HG03565 (cell line): ENCODE data around the gene ARHGAP28.
"Not testable (repeated sequence)": the region's sequence is repeated elsewhere in the genome, so short reads cannot be mapped to it uniquely, and the experiment has no call there.

Source experiments
- ATAC-seq: cut with Tn5 transposase; IDR thresholded peaks from one replicate; pipeline ENCODE4 v1.9.1; 2021; ENCODE audit warnings: mild to moderate bottlenecking, moderate library complexity; ENCODE audit not compliant: unreplicated experiment

Gene ARHGAP28

DNA sequence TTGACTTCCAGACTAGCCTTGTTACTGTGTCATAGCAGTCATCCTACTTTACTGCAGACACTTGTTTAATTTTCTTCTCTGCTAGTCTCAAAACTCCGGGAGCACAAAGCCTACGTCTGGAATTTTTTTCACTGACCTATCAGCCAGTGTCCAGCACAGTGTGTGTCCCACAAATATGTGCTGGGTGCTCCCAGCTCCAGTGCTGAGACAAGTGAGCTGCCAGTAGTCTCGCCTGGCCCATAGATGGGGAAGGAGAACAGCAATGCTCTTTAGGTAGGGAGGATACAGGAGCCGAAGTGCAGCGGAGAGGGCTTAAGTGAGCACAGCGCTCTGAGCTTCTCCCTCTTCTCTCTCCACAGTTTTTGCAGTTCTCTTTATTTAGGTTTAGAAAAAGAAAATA lies 34.0 kb downstream of the ARHGAP28 start:
- no peak for ATAC-seq

GRCh38 chr18:6764382-6764781 lies 34.9 kb downstream of the ARHGAP28 start:
- no peak for ATAC-seq

DNA sequence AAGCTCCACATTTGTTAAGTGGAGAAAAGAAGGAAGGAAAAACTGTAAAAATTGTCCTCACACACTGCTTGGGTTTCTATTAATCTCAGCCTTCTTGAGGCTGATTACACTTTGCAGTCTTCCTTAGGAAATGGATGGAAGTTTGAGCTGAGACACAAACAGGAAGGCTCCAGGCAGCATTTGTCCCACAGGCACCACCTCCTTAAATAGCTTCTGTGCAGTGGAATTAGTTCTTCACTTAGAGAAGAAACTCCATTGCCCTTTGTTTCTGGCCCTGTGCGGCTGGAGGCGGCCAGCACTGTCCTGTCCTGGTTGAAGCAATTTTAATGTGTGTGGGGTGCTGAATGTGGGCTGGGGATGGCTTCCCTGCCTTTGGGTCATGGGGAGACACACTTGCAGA lies 44.3 kb downstream of the ARHGAP28 start:
- no peak for ATAC-seq

DNA sequence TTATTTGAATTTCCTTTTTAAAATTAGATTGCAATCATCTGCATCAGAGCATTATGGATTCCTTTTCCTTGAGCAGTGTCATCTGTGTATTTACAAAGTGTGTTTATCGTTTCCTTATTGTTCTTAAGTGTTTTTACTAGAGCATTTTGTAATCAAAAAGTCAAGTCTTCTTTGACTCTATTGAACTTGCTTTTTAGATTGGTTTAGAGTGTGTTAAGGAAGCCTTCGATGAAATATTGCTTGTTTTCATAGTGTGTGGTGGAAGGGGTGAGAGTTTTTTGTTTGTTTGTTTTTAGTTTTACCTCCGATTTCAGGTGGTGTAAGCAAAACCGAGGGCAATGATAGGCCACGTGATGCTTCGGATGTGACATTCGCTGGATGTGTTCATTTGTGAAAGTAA lies 45.7 kb downstream of the ARHGAP28 start:
- ATAC-seq: no peak

GRCh38 chr18:6775702-6776101 lies 46.2 kb downstream of the ARHGAP28 start:
- no peak for ATAC-seq

DNA sequence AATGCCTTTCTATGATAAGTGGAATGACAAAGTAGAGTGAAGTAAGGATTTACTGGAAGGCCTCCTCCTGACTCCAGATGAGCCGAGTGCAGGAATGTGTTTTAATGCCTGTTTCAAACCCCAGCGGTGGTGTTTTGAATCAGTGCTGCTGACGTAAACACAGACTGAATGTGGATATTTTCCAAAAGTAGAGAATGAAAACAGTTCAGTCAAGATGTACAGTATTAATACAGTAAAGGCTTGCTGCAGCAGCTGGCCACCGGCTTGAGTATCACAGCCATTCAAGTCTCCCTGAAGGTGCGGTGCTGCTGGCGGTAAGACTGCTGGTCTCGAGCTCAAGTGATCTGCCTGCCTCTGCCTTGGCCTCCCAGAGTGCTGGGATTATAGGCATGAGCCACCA lies 46.7 kb downstream of the ARHGAP28 start:
- no peak for ATAC-seq

DNA sequence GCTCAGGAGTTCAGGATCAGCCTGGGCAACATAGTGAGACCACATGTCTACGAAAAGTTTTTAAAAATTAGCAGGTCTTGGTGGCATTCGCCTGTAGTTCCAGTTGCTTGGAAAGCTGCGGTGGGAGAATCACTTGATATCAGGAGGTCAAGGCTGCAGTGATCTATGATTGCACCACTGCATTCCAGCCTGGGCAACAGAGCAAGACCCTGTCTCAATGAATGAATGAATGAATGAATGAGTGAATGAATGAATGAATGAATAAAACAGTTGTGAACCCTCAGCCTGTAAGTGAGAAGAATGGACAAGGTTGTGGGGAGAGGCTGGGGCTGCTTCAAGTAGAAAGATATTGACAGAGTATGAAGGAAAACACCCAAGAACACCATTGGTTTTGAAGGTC lies 48.0 kb downstream of the ARHGAP28 start:
- ATAC-seq: no peak

DNA sequence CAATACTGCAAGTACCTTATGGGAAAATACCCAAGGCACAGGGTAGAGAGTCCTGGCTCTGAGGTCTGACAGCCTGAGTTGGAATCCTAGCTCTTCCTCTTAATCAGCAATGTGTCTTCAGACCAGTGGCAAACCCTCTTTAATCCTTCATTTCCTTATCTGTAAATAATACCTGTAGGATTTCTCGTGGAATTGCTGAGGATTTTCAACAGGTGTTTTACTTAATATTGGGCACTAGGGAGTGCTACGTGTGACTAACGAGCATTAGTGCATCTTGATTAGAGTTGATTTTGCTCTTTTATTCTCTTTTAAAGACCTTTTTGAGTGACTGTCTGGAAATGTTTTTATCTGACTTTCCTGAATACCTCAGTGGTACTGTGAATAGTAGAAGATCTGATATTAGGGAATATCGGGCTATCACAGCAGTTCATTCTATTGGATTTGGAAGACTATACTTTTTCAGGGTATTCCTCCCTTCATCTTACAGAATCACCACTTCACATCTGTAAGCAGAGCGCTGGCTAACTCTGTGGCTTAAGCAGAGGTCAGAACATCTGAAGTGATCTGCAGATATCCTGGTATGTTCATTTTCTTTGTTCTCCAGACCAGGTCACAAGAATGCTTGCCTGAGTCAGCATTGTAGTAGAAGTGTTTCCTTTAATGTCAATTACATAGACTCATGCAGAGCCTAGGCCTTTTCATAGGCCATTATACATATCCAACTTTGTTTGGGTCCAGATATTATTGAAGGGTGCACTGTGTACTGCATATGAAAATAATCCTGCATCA lies 49.1 kb downstream of the ARHGAP28 start:
- ATAC-seq: no peak

DNA sequence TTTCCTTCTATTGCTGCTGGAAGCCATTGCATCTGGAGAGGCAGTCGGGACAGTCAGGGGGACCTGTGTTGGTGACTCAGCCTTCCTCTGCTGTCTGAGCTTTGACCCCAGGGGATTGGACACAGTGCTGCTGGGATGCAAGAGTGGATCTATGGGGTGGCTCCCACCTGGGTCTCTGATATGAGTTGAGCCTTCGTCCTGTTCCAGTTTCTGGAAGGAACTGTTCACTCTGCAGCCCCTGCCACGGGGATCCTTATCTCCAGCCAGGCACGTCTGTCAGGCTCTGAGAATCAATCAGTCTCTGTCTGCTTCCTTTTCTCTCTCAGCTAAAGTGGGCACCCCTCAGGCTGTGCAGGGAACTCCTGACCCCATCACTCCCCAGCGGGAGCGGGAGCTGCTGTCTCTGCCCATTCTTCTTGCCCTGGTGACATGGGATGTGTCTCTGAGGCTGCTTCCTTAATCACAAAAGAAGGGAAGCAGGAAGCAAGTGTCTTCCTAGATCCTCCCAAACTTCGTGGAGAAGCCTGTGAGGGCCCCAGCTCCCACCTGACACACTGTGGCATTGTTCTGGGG lies 51.7 kb downstream of the ARHGAP28 start:
- ATAC-seq: no peak

- no peak for ATAC-seq
Measured at GRCh38 chr18:6781796-6782195, 52.3 kb downstream of the ARHGAP28 start.

- no peak for ATAC-seq
Measured at GRCh38 chr18:6782861-6783260, 53.3 kb downstream of the ARHGAP28 start.

GRCh38 chr18:6784046-6784445 lies 54.5 kb downstream of the ARHGAP28 start:
- ATAC-seq: no peak

DNA sequence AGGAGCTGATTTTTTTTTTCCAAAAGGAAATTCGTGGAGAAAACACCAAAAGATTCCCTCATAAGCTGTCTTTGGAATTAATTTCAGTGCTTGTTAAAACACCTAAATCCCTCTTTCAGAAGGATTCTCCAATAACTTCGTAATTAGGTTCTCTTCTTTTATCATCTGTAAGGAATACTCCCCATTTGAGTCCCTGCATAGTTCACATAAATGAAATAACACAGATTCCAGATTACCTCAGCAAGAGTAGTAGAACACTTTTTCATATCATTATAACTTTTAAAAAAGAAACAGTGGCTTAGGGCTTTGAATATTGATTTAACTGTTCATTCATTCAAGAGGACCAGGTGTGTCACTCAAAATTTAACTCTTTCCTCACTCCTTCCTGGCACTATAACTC lies 55.5 kb downstream of the ARHGAP28 start:
- no peak for ATAC-seq

GRCh38 chr18:6785411-6785810 lies 55.9 kb downstream of the ARHGAP28 start:
- ATAC-seq: no peak

DNA sequence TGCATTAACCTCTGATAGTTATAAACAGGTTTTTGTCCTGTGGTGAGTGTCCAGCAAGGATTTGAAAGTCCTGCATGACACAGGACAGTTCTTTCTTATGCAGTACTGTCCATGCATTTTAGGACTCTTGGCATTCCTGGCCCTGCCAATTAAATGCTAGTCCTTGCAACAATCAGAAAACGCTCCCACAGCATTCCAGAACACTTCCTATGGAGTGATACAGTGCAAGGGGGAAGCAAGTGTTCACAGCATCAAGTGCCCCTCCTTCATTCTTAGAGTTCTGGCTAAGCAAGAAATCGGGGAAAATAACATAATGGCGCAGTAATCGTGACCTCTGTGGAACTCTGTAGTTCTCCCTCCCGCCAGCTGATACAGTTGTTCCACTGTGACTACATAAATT lies 62.9 kb downstream of the ARHGAP28 start:
- ATAC-seq: no peak

DNA sequence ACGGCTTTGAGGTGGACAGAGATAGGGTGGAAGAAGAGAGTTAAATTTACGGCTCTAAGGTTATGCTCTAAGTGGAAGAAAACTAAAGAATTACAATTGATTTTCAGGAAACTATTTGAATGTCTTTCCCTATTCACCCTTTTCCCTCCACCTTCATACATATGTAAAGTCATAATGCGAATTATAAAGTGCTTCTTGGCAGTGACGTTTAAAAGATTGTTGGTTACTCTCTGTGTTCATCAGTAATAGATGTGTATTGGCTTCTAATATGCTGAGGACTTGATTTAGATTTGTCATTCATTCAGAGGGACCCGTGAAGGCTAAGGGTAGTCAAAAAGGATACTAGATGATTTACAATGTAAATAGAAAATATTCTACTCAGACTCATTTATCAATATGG lies 63.9 kb downstream of the ARHGAP28 start:
- ATAC-seq: no peak

GRCh38 chr18:6793986-6794385 lies 64.5 kb downstream of the ARHGAP28 start:
- ATAC-seq: no peak

DNA sequence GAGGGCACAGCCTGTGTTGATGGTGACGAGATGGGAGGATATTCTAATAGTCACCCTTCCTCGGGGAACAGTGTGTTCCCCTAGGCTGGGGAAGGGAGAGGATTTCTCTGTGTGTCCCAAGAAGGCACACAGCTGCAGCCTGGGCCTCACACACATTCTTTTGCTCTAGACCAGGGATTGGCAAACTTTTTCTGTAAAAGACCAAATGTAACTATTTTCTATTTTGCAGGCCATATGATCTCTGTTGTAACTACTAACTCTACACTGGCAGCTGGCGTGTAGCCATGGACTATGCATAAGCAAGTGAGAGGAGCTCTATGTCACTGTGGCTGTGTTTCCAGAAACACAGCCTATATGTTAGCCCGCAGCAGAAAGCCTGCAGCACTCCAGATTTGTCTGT lies 65.8 kb downstream of the ARHGAP28 start:
- ATAC-seq: no peak

DNA sequence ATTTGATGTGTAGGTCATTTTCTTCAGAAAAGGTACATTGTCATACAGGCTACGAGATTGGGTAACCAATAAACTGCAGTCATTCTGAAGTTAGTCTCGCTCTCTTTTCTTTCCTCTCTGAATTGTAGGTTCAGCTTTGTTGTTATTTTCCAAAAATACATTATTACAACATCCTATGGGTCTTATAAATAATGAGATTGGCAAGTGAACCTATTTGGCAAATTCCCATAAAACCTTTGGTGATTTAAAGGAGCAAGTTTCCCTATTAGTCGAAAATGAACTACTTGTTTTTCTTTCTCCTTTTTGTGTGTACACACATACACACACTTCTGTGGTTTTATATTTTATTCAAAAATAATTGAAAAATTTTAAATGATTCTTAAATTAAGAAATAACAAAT lies 67.0 kb downstream of the ARHGAP28 start:
- ATAC-seq: no peak

- ATAC-seq: no peak
Measured at GRCh38 chr18:6797171-6797570, 67.7 kb downstream of the ARHGAP28 start.

DNA sequence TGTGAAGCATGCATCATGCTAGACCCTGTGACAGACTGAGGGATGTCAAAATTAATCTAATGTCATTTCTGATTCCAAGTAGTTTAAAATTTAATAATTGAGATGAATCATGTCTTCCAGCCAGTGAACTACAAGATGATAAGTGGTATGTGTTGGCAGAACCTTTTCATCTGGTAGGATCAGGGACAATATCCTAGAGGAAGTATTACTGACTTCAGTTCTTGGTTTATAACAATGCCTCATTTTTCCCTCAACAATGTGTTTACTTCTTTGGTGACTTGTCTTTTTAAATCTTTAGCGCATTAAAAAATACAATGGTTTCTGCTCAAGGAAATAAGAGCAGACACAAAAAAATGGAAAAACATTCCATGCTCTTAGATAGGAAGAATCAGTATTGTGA lies 69.4 kb downstream of the ARHGAP28 start:
- ATAC-seq: no peak

GRCh38 chr18:6800309-6800708 lies 70.8 kb downstream of the ARHGAP28 start:
- ATAC-seq: not testable (repeated sequence)
